Type B pancreatic cell (in vitro differentiated cells): ENCODE results near the gene RHOJ. TPM values are rescaled to one million over a fixed set of nuclear protein-coding genes. Genes with fewer than 3 reads are reported as not detected.

Source experiments
- DNase-seq: peaks from one replicate; pipeline ENCODE4 v3.0.0; 2021; ENCODE audit warnings: mixed read lengths; ENCODE audit not compliant: unreplicated experiment; ENCODE audit errors: extremely low spot score
- H3K27ac Mint-ChIP-seq: 2 replicates; pipeline ENCODE4 v1.8.0; 2021; ENCODE audit warnings: mild to moderate bottlenecking, mixed read lengths
- H3K27me3 Mint-ChIP-seq: 2 replicates; pipeline ENCODE4 v1.8.0; 2021; ENCODE audit warnings: mixed read lengths
- H3K36me3 Mint-ChIP-seq: 2 replicates; pipeline ENCODE4 v1.8.0; 2021; ENCODE audit warnings: mixed read lengths
- H3K4me1 Mint-ChIP-seq: one replicate; pipeline ENCODE4 v1.8.0; 2021; ENCODE audit warnings: mixed read lengths; ENCODE audit not compliant: unreplicated experiment
- H3K4me3 Mint-ChIP-seq: 2 replicates; pipeline ENCODE4 v1.8.0; 2021; ENCODE audit warnings: mild to moderate bottlenecking, mixed read lengths
- H3K9me3 Mint-ChIP-seq: 2 replicates; pipeline ENCODE4 v1.8.0; 2021; ENCODE audit warnings: mixed read lengths
- total RNA-seq: library from RNA; stranded (reverse); gene quantifications from 2 replicates; pipeline ENCODE4 v1.2.1, GENCODE V29; 2021; ENCODE audit warnings: low replicate concordance
- TF ChIP-seq, protein P1 (sequence below): fragments of 200-600 bp; sonication (generic); conservative IDR thresholded peaks from 2 replicates; pipeline ENCODE4 v1.5.0; 2021; ENCODE audit warnings: antibody characterized with exemption, mild to moderate bottlenecking

RHOJ gene
- total RNA-seq, 1 donor from 2014 or later, result 16.3 TPM

DNA sequence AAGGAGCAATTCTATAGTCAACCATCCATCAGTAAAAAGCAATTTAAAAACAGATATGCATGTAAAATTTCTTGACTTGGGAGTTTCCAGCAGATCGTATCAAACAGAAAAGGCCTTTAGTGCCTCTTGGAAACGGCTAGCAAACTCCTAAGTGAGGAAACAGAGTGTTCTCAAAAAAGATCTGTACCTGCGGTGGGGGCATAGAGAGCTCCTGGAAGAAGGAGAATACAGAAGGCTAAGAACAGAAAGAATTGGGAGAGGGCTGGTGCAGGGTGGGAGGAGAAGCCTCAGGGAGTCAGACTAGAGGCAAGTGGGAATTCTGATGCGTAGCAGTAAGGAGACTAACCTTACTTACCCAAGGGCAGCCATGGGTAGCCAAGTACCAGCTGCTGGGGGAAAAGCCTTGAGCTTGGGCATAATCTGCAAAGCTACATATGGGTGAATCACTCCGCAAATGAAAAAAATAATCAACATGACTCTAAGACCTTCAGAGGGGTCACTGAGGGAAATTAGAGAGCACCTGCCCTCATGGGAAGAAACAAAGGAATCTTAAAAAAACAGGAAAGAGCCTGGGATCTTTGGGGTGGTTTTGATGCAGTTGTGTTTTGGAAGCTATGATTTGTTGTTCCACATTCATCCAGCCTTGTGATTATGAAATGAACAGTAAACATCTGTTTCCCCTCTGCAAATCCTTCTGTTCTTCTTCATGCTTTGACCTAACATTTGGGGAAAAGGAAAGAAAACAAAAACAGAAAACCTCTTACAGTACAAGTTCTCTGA lies 10.4 kb downstream of the RHOJ start:
- H3K36me3 Mint-ChIP-seq, result no peaks in the 10 kb centered on the region
- TF ChIP-seq, protein P1, sequence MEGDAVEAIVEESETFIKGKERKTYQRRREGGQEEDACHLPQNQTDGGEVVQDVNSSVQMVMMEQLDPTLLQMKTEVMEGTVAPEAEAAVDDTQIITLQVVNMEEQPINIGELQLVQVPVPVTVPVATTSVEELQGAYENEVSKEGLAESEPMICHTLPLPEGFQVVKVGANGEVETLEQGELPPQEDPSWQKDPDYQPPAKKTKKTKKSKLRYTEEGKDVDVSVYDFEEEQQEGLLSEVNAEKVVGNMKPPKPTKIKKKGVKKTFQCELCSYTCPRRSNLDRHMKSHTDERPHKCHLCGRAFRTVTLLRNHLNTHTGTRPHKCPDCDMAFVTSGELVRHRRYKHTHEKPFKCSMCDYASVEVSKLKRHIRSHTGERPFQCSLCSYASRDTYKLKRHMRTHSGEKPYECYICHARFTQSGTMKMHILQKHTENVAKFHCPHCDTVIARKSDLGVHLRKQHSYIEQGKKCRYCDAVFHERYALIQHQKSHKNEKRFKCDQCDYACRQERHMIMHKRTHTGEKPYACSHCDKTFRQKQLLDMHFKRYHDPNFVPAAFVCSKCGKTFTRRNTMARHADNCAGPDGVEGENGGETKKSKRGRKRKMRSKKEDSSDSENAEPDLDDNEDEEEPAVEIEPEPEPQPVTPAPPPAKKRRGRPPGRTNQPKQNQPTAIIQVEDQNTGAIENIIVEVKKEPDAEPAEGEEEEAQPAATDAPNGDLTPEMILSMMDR, result no peak
- H3K4me1 Mint-ChIP-seq, result peaks cover 6% of the 10 kb centered on the region
- H3K4me3 Mint-ChIP-seq, result no peak overlapping the region
- H3K9me3 Mint-ChIP-seq, result no peaks in the 10 kb centered on the region
- H3K27ac Mint-ChIP-seq, result no peak overlapping the region
- no peak for DNase-seq
- peaks cover 15% of the 10 kb centered on the region for H3K27me3 Mint-ChIP-seq

GRCh38 chr14:63220526-63220925 lies 16.3 kb downstream of the RHOJ start:
- no peak overlapping the region for H3K27ac Mint-ChIP-seq
- peaks cover 13% of the 10 kb centered on the region for H3K4me1 Mint-ChIP-seq
- no peak for DNase-seq
- no peak overlapping the region for H3K4me3 Mint-ChIP-seq
- H3K36me3 Mint-ChIP-seq, result peaks cover 4% of the 10 kb centered on the region
- TF ChIP-seq, protein P1, result no peak
- peaks cover 13% of the 10 kb centered on the region for H3K27me3 Mint-ChIP-seq
- H3K9me3 Mint-ChIP-seq, result no peaks in the 10 kb centered on the region

GRCh38 chr14:63223596-63223995 lies 19.4 kb downstream of the RHOJ start:
- DNase-seq, result no peak
- peaks cover 7% of the 10 kb centered on the region for H3K4me1 Mint-ChIP-seq
- no peaks in the 10 kb centered on the region for H3K9me3 Mint-ChIP-seq
- no peak overlapping the region for H3K4me3 Mint-ChIP-seq
- H3K27me3 Mint-ChIP-seq, result peaks cover 3% of the 10 kb centered on the region
- TF ChIP-seq, protein P1, result no peak
- H3K36me3 Mint-ChIP-seq, result peaks cover 4% of the 10 kb centered on the region
- no peak overlapping the region for H3K27ac Mint-ChIP-seq

- H3K9me3 Mint-ChIP-seq, result no peaks in the 10 kb centered on the region
- H3K27ac Mint-ChIP-seq, result no peak overlapping the region
- no peaks in the 10 kb centered on the region for H3K27me3 Mint-ChIP-seq
- TF ChIP-seq, protein P1, result no peak
- no peak overlapping the region for H3K4me3 Mint-ChIP-seq
- DNase-seq, result no peak
- H3K4me1 Mint-ChIP-seq, result peaks cover 7% of the 10 kb centered on the region
- peaks cover 4% of the 10 kb centered on the region for H3K36me3 Mint-ChIP-seq
These were observed 20.0 kb downstream of the RHOJ start for GRCh38 chr14:63224196-63224595.

DNA sequence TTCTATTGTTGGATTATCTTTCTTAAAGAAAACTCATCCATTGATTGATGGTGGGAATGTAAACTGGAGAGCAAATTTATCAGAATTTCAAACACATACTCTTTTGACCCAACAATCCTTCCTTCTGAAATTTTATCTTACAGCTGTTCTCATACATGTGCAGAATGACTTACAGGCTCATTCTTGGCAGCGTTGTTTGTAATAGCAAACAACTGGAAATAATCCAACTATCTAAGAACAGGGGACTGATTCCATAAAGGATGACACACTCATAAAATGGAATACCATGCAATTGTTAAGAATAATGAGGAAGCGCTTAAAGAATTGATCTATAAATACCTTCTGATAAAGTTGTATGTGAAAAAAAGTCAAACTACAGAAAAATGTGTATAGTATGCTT lies 24.0 kb downstream of the RHOJ start:
- no peak overlapping the region for H3K27ac Mint-ChIP-seq
- H3K36me3 Mint-ChIP-seq, result peaks cover 4% of the 10 kb centered on the region
- DNase-seq, result no peak
- H3K27me3 Mint-ChIP-seq, result no peaks in the 10 kb centered on the region
- TF ChIP-seq, protein P1, result no peak
- peaks cover 3% of the 10 kb centered on the region for H3K9me3 Mint-ChIP-seq
- H3K4me3 Mint-ChIP-seq, result no peak overlapping the region
- H3K4me1 Mint-ChIP-seq, result peaks cover 7% of the 10 kb centered on the region
